WERI-Rb-1 (cell line): ENCODE data around the gene ZNF536.
A peak's percentile ranks its signal among the peaks of the same experiment; 100 is the strongest.
"Not testable (repeated sequence)": the region's sequence is repeated elsewhere in the genome, so short reads cannot be mapped to it uniquely, and the experiment has no call there.

ENCODE experiments used
- DNase-seq: peaks from one replicate; pipeline ENCODE4 v3.0.0-alpha.2; 2020
- H3K27ac ChIP-seq: fragments of 250-450 bp; sonication (Bioruptor Pico); 2 replicates; pipeline ENCODE4 v1.5.1; 2020; ENCODE audit warnings: mild to moderate bottlenecking, moderate library complexity
- H3K27me3 ChIP-seq: fragments of 250-450 bp; sonication (Bioruptor Pico); 2 replicates; pipeline ENCODE4 v1.5.1; 2021; ENCODE audit warnings: mild to moderate bottlenecking, low read depth, moderate library complexity; ENCODE audit not compliant: insufficient read depth, severe bottlenecking
- H3K36me3 ChIP-seq: fragments of 250-450 bp; sonication (Bioruptor Pico); 2 replicates; pipeline ENCODE4 v1.5.1; 2020; ENCODE audit warnings: mild to moderate bottlenecking, moderate library complexity
- H3K4me3 ChIP-seq: 2 replicates; pipeline ENCODE4 v1.5.1; 2011; ENCODE audit warnings: low read depth, mild to moderate bottlenecking, control low read depth, low read length
- H3K9me3 ChIP-seq: fragments of 250-450 bp; sonication (Bioruptor Pico); 2 replicates; pipeline ENCODE4 v1.5.1; 2021; ENCODE audit warnings: mild to moderate bottlenecking, moderate library complexity; ENCODE audit not compliant: severe bottlenecking
- TF ChIP-seq, protein P1 (sequence below): IDR thresholded peaks from 2 replicates; pipeline ENCODE4 v1.5.1; 2011; ENCODE audit warnings: low read depth, mild to moderate bottlenecking, control low read depth, inconsistent platforms, low read length

ZNF536 gene

GRCh38 chr19:30490760-30491159, 118.6 kb downstream of the ZNF536 start:
- TF ChIP-seq, protein P1, sequence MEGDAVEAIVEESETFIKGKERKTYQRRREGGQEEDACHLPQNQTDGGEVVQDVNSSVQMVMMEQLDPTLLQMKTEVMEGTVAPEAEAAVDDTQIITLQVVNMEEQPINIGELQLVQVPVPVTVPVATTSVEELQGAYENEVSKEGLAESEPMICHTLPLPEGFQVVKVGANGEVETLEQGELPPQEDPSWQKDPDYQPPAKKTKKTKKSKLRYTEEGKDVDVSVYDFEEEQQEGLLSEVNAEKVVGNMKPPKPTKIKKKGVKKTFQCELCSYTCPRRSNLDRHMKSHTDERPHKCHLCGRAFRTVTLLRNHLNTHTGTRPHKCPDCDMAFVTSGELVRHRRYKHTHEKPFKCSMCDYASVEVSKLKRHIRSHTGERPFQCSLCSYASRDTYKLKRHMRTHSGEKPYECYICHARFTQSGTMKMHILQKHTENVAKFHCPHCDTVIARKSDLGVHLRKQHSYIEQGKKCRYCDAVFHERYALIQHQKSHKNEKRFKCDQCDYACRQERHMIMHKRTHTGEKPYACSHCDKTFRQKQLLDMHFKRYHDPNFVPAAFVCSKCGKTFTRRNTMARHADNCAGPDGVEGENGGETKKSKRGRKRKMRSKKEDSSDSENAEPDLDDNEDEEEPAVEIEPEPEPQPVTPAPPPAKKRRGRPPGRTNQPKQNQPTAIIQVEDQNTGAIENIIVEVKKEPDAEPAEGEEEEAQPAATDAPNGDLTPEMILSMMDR, result no peak
- H3K9me3 ChIP-seq, result no peaks in the 10 kb centered on the region
- H3K4me3 ChIP-seq, result no peak overlapping the region
- H3K36me3 ChIP-seq, result no peaks in the 10 kb centered on the region
- H3K27me3 ChIP-seq, result no peaks in the 10 kb centered on the region
- DNase-seq, result no peak
- no peak overlapping the region for H3K27ac ChIP-seq

DNA sequence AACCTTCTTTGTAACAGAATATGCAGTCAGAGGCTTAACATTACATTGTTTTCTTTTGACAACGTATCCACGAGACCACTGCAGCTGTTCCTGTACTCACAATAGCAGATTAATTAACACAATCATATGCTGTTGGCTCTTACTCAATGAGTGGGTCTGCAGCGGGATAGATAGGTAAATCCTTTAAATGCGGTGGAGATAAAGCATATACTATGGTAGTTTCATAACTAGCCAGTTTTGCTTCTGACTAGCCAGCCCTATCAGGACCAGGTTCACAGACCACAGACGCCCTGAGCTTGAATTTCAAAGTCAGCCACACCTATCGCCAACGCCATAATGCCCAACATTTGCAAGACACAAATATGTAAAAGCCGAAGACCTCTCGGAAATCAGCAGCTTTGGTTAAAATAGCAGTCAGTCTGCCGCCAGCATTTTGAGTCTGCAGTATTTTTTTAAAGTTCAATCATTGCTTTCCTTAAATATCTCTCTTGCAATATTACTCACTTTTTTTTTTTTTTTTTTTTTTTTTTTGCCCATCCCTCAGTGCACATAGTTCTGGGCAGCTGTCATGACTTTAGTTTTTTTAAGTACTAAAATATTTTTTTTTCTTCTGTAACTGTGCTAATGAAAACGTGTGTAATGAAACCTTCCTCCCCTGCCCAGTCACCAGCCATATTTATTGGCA, 120.5 kb downstream of the ZNF536 start:
- Histone ChIP-seq H3K27ac (no peak overlapping the region), H3K9me3 (no peaks in the 10 kb centered on the region), H3K36me3 (no peaks in the 10 kb centered on the region), H3K27me3 (no peaks in the 10 kb centered on the region), H3K4me3 (no peak overlapping the region)
- TF ChIP-seq, protein P1, result no peak
- no peak for DNase-seq

- Histone ChIP-seq H3K27me3 (no peaks in the 10 kb centered on the region), H3K36me3 (no peaks in the 10 kb centered on the region), H3K27ac (no peak overlapping the region), H3K4me3 (no peak overlapping the region), H3K9me3 (no peaks in the 10 kb centered on the region)
- no peak for DNase-seq
- TF ChIP-seq, protein P1, result no peak
Measured at GRCh38 chr19:30497034-30497433, 124.8 kb downstream of the ZNF536 start.

- H3K4me3 ChIP-seq, H3K9me3 ChIP-seq, DNase-seq, H3K36me3 ChIP-seq, H3K27me3 ChIP-seq, H3K27ac ChIP-seq: not testable (repeated sequence)
Measured at GRCh38 chr19:30498085-30498484, 125.9 kb downstream of the ZNF536 start.

DNA sequence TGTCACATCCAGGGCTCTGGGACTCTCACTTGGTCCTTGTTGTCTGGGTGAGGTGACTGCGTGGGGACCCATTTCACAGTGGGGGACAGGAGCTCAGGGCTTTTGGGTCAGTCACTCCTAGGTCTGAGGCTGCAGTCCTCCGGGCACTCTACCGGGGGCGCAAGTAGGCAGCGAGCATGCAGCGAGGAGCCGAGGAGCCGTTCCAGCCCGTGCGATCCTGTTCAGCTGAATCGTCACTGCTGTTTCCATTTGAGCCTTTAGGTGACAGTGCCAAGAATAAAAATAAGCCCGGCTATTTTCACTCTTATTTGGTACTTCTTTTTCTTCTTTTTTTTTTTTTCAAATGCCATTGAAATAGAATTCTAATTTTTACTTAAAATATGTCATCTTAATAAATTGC, 126.5 kb downstream of the ZNF536 start:
- Histone ChIP-seq H3K27ac (no peak overlapping the region), H3K36me3 (no peaks in the 10 kb centered on the region), H3K27me3 (no peaks in the 10 kb centered on the region), H3K9me3 (no peaks in the 10 kb centered on the region), H3K4me3 (no peak overlapping the region)
- DNase-seq, result peak; percentile 35
- TF ChIP-seq, protein P1, result peak; percentile 52

GRCh38 chr19:30504272-30504671, 132.1 kb downstream of the ZNF536 start:
- no peaks in the 10 kb centered on the region for H3K9me3 ChIP-seq
- no peak overlapping the region for H3K4me3 ChIP-seq
- TF ChIP-seq, protein P1, result no peak
- H3K36me3 ChIP-seq, result no peaks in the 10 kb centered on the region
- H3K27ac ChIP-seq, result no peak overlapping the region
- H3K27me3 ChIP-seq, result no peaks in the 10 kb centered on the region
- DNase-seq, result no peak
